Measurements from ENCODE around the gene LDB1. TPM values are rescaled to one million over a fixed set of nuclear protein-coding genes. Genes with fewer than 3 reads are reported as not detected.

LDB1 gene
- total and polyA plus RNA-seq, 2 of the 13 experiments (the other 11 are each of a cell fraction or from before 2014, with no cell fraction given) = 17.2 to 45.5 TPM

DNA sequence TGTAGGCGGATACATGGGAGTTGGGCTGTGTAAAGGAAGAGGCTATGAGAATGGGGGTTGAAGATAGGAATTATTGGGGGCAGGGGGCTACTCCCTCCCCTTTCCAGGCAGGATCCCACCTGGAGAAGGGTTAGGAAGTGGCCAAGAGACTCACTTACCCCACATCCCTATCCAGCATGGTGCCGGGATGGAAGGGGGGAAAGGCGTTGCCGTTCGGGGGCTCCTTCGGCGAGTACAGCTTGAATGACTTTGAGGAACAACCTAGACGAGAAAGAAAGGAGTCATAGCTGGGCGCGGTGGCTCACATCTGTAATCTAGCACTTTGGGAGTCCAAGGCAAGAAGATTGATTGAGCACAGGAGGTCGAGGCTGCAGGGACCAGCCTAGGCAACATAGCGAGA lies 8.9 kb downstream of the LDB1 start:
- peaks cover 28 to 42% of the 10 kb centered on the region in 2 experiments for H3K36me3 ChIP-seq (replicated peaks in 1 of 2; ENCODE audit: control insufficient read depth in 1 of 2, insufficient read depth in 2 of 2, low read length in 2 of 2)
- intact Hi-C loops (cut with micrococcal nuclease; ENCODE audit: unreplicated experiment) = no loop called here
- no peak overlapping the region for H3K9ac ChIP-seq (ENCODE audit: insufficient read depth, low read depth, low read length)
- no peak overlapping the region for H2AFZ ChIP-seq (ENCODE audit: low read length)
- no peak overlapping the region for H3K4me2 ChIP-seq (ENCODE audit: low read depth, low read length)
- no peak overlapping the region for H3K27ac ChIP-seq (ENCODE audit: extremely low read length, insufficient read depth, low read length)
- POLR2A ChIA-PET = no interaction called here
- no peak overlapping the region for H3K4me3 ChIP-seq (replicated peaks in 1 of 3; ENCODE audit: insufficient read depth in 1 of 3, low read depth in 2 of 3, low read length in 3 of 3)
- TF ChIP-seq HES4 (CRISPR knock-in tag; IDR thresholded peaks at IDR 0.05; ENCODE audit: borderline replicate concordance) (no peak), NR1H2 (CRISPR knock-in tag; IDR thresholded peaks at IDR 0.05; ENCODE audit: borderline replicate concordance, low read depth) (no peak), ZNF138 (CRISPR knock-in tag; IDR thresholded peaks at IDR 0.05; ENCODE audit: low read depth) (no peak), TFAP4 (IDR thresholded peaks at IDR 0.05; ENCODE audit: borderline replicate concordance, low read depth) (no peak), ZNF572 (CRISPR knock-in tag; IDR thresholded peaks at IDR 0.05) (no peak), MYC (CRISPR knock-in tag; IDR thresholded peaks at IDR 0.05; ENCODE audit: borderline replicate concordance) (no peak), PRDM4 (CRISPR knock-in tag; IDR thresholded peaks at IDR 0.05; ENCODE audit: borderline replicate concordance) (no peak)
- H3K79me2 ChIP-seq (ENCODE audit: insufficient read depth, low read length) = peaks cover 20% of the 10 kb centered on the region
- no peaks in the 10 kb centered on the region for H3K9me3 ChIP-seq (ENCODE audit: low read length)
- no peaks in the 10 kb centered on the region for H3K27me3 ChIP-seq (ENCODE audit: control insufficient read depth in 1 of 2, insufficient read depth in 2 of 2, low read length in 2 of 2)
- 97% methylated on average over 12 of the region's 12 CpGs for WGBS (ENCODE audit: low lambda C conversion rate)
- BruUV-seq (replicated peaks) = no TSS peak
- FAIRE-seq (no peak), DNase-seq (ENCODE audit: low spot score) (no peak), ATAC-seq (no peak)
- in situ Hi-C loops (cut with HindIII; ENCODE audit: extremely low pct_ligation_motif_present, low pct_unique_long_range_greater_than_20kb) = no loop called here
- peaks cover 31% of the 10 kb centered on the region for H3K4me1 ChIP-seq (ENCODE audit: insufficient read depth, low read length)
- peaks cover 9% of the 10 kb centered on the region for H4K20me1 ChIP-seq (ENCODE audit: insufficient read depth, low read length)
- CTCF ChIA-PET (ENCODE audit: low intra/inter-chr PET ratio, low total read pairs) = no interaction called here
